HepG2 (cell line): ENCODE measurements around the gene KDR.

ENCODE experiments used
- CBX5 ChIP-seq: sonication (generic); formaldehyde crosslinking; IDR thresholded peaks from 2 replicates; pipeline ENCODE4 v1.4.0; 2020; ENCODE audit warnings: missing genetic modification reagents, borderline replicate concordance
- EZH2 ChIP-seq: conservative IDR thresholded peaks from 2 replicates; pipeline ENCODE4 v1.6.1; 2012; ENCODE audit warnings: mild to moderate bottlenecking, low read depth, low read length, moderate library complexity
- HOXA7 ChIP-seq: sonication (generic); formaldehyde crosslinking; IDR thresholded peaks from 2 replicates; pipeline ENCODE4 v1.8.1; 2022; ENCODE audit warnings: mild to moderate bottlenecking, missing genetic modification reagents, moderate library complexity
- MAX ChIP-seq: IDR thresholded peaks from 2 replicates; pipeline ENCODE4 v1.6.1; 2012; ENCODE audit warnings: inconsistent platforms
- TAF1 ChIP-seq: sonication (generic); formaldehyde crosslinking; IDR thresholded peaks from 2 replicates; pipeline ENCODE4 v1.4.0; 2020; ENCODE audit warnings: missing genetic modification reagents

- TF ChIP-seq HOXA7 (CRISPR knock-in tag) (no peak), MAX (no peak), EZH2 (no peak), CBX5 (CRISPR knock-in tag) (no peak), TAF1 (no peak)
Observed at GRCh38 chr4:55038176-55038890, 87.1 kb downstream of the KDR start.
